Neural crest cell (in vitro differentiated cells): Measurements from ENCODE around the gene FBXW8. TPM values are rescaled to one million over a fixed set of nuclear protein-coding genes. Genes with fewer than 3 reads are reported as not detected.

Experiments
- DNase-seq: peaks from one replicate; pipeline ENCODE4 v3.0.0; 2021; ENCODE audit warnings: low read depth, mixed read lengths, low spot score
- H3K27ac Mint-ChIP-seq: one replicate; pipeline ENCODE4 v1.8.0; 2021; ENCODE audit warnings: mild to moderate bottlenecking, mixed read lengths; ENCODE audit not compliant: unreplicated experiment
- H3K27me3 Mint-ChIP-seq: 2 replicates; pipeline ENCODE4 v1.8.0; 2021; ENCODE audit warnings: low read depth, mild to moderate bottlenecking, mixed read lengths
- H3K36me3 Mint-ChIP-seq: 2 replicates; pipeline ENCODE4 v1.8.0; 2021; ENCODE audit warnings: low read depth, mild to moderate bottlenecking, mixed read lengths
- H3K4me1 Mint-ChIP-seq: 2 replicates; pipeline ENCODE4 v1.8.0; 2021; ENCODE audit warnings: mixed read lengths
- H3K4me3 Mint-ChIP-seq: one replicate; pipeline ENCODE4 v1.8.0; 2021; ENCODE audit warnings: mild to moderate bottlenecking, mixed read lengths
- H3K9me3 Mint-ChIP-seq: 2 replicates; pipeline ENCODE4 v1.8.0; 2021; ENCODE audit warnings: mixed read lengths
- CTCF ChIP-seq: fragments of 200-600 bp; sonication (generic); conservative IDR thresholded peaks from 2 replicates; pipeline ENCODE4 v1.5.0; 2021; ENCODE audit warnings: antibody characterized with exemption, mild to moderate bottlenecking
- total RNA-seq: library from RNA; stranded (reverse); gene quantifications from 2 replicates; pipeline ENCODE4 v1.2.1, GENCODE V29; 2021

FBXW8 gene
- total RNA-seq, 1 donor from 2014 or later, result 34.8 TPM

DNA sequence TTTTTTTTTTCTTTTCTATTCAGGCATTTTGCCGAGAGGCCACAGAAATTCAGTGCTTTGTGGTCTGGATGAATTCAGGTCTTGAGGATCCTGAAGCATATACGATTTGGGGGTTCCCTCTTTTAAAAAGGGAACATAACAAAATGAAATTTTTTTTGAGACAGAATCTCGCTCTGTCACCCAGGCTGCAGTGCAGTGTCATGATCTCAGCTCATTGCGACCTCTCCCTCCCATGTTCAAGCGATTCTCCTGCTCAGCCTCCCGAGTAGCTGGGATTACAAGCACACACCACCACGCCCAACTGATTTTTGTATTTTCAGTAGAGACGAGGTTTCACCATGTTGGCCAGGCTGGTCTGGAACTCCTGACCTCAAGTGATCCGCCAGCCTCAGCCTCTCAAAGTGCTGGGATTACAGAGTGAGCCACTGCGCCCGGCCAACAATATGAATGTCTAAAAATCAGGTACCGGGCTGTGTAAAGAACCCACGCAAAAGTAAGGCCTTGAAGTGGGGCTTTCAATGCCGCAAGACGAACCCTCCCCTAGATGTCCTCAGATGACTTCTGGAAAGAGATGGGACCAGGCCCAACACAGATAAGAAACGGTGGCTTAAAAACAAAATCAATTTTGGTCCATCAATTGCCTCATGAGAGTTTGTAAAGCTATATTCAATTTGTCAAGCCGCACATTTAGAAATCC is 158.5 kb downstream of the FBXW8 start:
- Mint-ChIP-seq H3K9me3 (no peaks in the 10 kb centered on the region), H3K27ac (no peak overlapping the region), H3K4me1 (no peaks in the 10 kb centered on the region), H3K4me3 (no peak overlapping the region), H3K36me3 (no peaks in the 10 kb centered on the region), H3K27me3 (no peaks in the 10 kb centered on the region)
- no peak for TF ChIP-seq CTCF
- DNase-seq, result no peak

DNA sequence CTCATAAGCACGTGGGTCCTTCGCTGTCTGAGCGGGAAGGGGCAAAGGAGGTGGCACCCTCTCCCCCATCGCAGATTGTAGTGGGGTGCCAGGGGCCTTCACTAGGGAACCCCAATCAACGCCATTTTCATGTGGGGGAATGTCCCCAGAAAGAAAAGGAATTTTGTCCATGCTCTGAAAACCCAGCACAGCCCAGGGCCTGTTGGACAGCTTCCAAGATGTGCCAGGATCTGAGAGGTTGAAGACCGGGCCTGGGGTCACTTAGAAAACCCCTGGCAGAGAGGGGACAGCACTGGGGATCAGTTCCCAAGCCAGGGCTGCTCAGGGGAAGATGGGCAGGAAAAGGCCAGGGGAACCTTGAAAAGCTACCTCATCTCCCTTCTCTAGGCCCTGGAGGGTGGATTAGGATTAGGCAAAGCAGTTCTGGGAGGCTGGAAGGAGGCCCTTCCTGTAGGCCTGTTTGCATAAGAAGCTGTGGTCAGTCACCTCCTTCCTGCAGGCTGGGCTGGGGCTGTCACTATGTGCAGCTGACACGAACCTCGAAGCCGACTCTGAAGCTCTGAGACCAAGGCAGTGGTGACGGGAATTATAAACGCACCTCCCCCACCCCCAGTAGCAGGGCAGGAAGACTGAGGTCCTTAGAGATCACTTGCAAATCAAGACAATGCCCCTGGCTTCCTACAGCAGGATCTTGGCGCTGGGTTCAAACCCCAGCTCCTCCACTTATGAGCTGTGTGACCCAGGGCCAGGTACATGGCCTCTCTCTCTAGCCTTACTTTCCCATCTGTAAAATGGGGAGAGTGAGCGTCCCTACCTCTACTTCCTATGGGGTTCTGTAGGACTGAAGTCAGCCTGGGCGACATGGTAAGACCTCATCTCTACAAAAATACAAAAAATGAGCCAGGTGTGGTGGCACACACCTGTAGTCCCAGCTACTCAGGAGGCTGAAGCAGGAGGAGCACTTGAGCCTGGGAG is 159.5 kb downstream of the FBXW8 start:
- no peak for TF ChIP-seq CTCF
- no peaks in the 10 kb centered on the region for H3K27me3 Mint-ChIP-seq
- H3K9me3 Mint-ChIP-seq, result no peaks in the 10 kb centered on the region
- no peaks in the 10 kb centered on the region for H3K36me3 Mint-ChIP-seq
- no peak overlapping the region for H3K27ac Mint-ChIP-seq
- H3K4me3 Mint-ChIP-seq, result no peak overlapping the region
- no peak for DNase-seq
- H3K4me1 Mint-ChIP-seq, result peaks cover 2% of the 10 kb centered on the region

- Mint-ChIP-seq H3K27me3 (no peaks in the 10 kb centered on the region), H3K27ac (no peak overlapping the region), H3K4me3 (no peak overlapping the region), H3K4me1 (peaks cover 6% of the 10 kb centered on the region), H3K9me3 (no peaks in the 10 kb centered on the region), H3K36me3 (no peaks in the 10 kb centered on the region)
- DNase-seq, result no peak
- no peak for TF ChIP-seq CTCF
These were observed 160.3 kb downstream of the FBXW8 start for GRCh38 chr12:117071009-117071408.

- TF ChIP-seq CTCF, result no peak
- Mint-ChIP-seq H3K9me3 (no peaks in the 10 kb centered on the region), H3K4me3 (no peak overlapping the region), H3K36me3 (no peaks in the 10 kb centered on the region), H3K27me3 (no peaks in the 10 kb centered on the region), H3K27ac (no peak overlapping the region), H3K4me1 (peaks cover 11% of the 10 kb centered on the region)
- DNase-seq, result no peak
These were observed 161.4 kb downstream of the FBXW8 start for GRCh38 chr12:117072106-117072505.

DNA sequence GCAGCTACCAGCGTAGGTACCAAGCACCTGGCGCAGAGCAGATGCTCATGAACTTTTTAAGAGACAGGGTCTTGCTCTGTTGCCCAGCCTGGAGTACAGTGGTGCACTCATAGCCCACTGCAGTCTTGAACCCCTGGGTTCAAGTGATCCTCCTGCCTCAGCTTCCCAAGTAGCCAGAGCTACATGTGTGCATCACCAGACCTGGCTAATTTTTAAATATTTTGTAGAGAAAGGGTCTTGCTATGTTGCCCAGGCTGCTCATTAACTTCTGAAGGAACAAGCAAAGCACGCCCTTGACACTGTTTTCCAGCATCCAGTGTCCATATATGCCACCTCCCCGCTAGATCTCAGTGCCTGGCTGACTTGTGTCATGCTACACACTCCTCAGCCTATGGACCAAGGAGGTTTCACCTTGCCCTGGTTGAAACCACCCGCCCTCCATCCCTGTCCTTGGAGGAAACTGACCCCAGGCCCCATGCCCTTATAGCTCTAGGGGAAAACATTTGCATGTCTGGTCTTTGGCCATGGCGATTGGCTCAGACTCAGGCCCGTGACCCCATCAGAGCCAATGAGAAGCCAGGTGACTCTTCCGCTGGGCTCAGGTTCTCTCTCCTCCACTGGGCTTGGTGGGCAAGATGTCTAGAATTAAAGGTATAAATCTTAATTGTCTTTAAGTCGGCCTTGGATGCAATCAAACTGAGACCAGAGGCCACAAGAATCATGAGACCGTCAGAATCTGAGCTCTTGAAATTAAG is 162.2 kb downstream of the FBXW8 start:
- Mint-ChIP-seq H3K4me3 (no peak overlapping the region), H3K27ac (no peak overlapping the region), H3K4me1 (peaks cover 16% of the 10 kb centered on the region), H3K27me3 (no peaks in the 10 kb centered on the region), H3K36me3 (no peaks in the 10 kb centered on the region), H3K9me3 (no peaks in the 10 kb centered on the region)
- no peak for DNase-seq
- TF ChIP-seq CTCF, result no peak
